Thoracic aorta endothelial cell (primary cell): ENCODE results near the gene ELMO3. TPM values are rescaled to one million over a fixed set of nuclear protein-coding genes. Genes with fewer than 3 reads are reported as not detected.
A peak's percentile ranks its signal among the peaks of the same experiment; 100 is the strongest.

Experiments used
- small RNA-seq: library from RNA; depleted of rRNA; stranded (forward); fragments of <200 nt; gene quantifications from one replicate; pipeline ENCODE3, GENCODE V24; 2012
- total RNA-seq: library from RNA; depleted of rRNA; stranded (reverse); fragments of >200 nt; gene quantifications from 2 replicates; pipeline ENCODE4 v1.2.3, GENCODE V29; 2012

The ELMO3 gene, protein sequence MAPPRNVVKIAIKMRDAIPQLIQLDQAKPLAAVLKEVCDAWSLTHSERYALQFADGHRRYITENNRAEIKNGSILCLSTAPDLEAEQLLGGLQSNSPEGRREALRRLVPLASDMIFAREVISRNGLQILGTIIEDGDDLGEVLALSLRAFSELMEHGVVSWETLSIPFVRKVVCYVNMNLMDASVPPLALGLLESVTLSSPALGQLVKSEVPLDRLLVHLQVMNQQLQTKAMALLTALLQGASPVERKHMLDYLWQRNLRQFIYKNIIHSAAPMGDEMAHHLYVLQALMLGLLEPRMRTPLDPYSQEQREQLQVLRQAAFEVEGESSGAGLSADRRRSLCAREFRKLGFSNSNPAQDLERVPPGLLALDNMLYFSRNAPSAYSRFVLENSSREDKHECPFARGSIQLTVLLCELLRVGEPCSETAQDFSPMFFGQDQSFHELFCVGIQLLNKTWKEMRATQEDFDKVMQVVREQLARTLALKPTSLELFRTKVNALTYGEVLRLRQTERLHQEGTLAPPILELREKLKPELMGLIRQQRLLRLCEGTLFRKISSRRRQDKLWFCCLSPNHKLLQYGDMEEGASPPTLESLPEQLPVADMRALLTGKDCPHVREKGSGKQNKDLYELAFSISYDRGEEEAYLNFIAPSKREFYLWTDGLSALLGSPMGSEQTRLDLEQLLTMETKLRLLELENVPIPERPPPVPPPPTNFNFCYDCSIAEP
- 0.79 and 0.93 TPM in 2 replicates for total RNA-seq

DNA sequence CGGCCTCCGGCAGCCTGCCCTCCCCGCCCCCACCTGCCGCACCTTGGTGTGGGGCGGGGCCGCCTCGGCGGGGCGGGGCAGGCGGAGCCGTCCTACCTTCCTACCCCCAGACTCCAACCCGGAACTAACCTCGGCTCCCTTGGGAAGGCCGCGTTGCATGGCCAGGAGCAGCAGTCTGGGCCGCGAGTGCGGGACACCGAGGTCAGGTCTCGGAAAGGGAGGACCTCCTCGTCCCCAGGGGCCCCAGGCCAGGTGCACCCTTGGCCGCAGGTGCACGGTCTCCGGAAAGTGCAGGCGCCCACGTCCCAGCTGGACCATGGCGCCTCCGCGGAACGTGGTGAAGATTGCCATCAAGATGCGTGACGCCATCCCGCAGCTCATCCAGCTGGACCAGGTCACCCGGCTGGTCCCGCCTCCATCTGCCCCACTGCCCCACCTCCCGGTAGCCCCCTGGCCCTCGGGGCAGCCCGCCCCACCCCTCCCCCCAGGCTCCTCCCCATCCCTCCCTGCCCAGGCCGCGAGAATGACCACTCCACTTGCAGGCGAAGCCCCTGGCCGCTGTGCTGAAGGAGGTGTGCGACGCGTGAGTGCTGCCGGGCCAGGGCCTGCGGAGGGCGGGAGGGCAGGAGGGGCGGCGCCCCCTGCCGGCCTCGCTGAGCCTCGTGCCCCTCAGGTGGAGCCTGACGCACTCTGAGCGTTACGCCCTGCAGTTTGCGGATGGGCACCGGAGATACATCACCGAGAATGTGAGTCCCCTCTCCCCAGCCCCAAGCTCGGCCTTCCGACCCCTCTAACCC lies at the start of gene ELMO3:
Gene ELMO3 (plus strand): TSS at position 121 of the 797 bp plus-strand sequence. CDS start 196 bp downstream, at position 317.

DNA sequence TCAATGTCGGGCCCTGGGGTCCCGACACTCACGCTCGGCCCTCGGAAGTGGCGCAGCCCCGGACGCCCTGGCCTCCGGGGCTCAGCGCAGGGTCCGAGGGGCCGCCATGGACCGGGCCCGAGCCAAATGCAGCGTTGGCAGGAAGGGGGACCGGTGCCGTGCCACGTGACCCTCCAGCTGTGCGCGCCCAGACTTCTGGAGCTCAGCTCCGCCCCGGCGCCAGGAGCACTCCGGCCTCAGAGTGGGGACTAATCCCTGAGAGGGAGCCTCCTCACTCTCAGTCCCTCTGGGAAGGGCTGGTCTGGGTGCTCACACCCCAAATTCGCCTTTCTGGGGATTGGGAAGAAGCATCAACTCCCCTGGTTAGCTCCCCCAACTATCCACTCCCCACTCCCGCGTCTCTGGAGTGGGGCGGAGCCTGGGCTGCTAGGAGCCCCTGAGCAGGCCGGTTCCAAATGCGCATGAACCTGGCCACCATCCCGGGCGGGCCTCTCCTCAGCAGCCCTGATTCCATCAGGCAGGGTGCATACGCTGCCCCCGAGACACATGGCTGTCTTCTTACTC lies 48.0 kb upstream of the ELMO3 start, which contains the start of gene B3GNT9:
Gene B3GNT9 (minus strand): TSS at position 166 of the 564 bp plus-strand sequence. CDS start 513 bp downstream, outside the sequence.

DNA sequence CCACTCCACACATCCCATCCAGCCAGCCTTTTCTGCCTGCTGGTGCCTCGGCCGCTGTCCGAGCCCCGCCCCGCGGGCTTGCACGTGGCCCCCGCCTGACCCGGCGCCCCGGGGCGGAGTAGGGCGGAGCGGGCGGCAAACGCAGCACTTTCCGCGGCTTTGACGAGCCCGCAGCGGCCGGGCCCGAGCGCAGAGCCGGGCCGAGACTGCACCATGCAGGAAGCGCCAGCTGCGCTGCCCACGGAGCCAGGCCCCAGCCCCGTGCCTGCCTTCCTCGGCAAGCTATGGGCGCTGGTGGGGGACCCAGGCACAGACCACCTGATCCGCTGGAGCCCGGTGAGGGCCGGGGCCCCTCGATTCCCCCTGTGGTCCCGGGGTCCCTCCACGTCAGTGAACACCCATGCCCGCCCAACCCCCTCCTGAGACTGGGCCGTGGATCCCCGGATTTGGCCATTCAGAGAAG lies 34.3 kb upstream of the ELMO3 start, which contains the start of gene HSF4:
Gene HSF4 (plus strand): TSS at position 147 of the 463 bp plus-strand sequence. CDS start 67 bp downstream, at position 214.

DNA sequence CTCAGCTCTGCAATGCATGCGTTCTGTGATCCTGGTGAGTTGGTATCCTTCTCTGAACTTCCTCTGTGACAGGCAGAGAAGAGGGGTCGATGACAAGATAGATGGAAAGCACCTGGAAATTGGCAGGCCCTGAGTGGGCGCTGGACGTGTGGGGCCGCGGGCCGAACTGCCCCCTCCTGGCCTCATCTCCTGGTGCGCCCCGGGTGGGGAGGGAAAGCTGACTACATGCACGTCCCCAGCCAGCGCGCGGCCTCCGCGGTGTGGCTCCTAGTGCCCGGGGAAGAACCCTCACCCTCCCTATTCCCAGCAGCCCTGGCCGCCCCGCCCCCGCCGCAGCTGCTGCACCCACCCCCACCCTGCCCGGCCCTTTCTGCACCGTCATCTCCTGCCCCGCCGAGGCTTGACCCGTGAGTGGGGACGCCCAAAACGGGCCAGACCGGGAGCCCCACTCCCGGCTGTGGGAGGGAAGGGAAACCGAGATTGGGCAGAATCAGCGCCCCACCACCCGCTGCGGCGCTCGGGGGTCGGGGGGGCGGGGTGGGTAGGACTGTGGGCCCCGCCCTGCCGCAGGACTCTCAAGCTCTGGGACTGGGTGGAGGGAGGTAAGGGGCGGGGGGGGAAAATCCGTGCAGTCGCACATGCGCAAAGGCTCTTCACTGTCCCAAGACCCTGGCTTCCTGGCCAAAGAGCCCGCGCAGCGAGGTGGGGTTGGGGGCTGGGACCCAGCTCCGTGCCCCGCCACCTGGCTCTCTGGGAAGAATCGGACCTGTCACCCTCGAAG lies 28.6 kb upstream of the ELMO3 start, which contains the start of gene NOL3:
Gene NOL3 (plus strand): TSS at position 371 of the 781 bp plus-strand sequence.

DNA sequence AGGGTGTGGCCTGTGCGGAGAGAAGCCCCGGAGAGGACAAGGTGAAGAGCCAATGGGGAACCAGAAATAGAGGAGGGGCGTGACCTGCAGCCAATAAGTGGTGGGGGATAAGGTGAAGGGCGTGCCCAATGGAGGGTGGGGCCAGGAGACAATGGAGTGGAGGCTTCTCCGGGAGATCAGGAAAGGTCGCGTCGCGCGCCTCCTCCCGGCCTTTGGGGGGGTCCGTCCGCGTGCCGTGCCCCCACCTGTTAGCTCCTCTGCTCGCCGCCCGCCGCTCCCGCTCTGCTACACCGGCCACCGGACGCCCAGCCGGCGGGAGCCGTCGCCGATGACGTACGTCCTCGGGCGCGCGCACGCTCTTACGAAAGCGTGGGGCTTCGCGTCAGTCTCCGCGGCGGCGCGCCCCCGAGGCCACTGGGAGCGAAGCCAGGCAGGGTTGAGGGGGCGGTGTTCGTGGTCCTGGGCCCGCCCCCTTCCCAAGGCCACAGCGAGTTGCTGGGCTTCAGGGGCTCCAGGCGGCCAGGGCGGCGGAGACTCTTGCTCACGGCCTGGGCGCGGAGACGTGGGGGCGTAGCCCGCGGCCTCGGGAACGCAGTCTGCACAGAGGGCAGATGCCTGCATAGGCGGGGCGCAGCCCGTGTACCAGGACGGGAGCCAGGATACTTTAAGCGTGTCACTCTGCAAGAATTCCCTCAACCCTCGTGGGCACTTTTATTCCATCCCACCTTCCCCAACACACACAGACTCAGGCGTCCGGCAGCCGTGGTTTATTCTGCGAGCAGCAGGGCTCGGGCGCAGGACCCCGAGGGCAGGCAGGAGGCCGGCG lies 15.1 kb upstream of the ELMO3 start, which contains the start of gene MATCAP1:
Gene MATCAP1 (minus strand): TSS at position 337 of the 826 bp plus-strand sequence. CDS start 3,353 bp downstream, outside the sequence.

DNA sequence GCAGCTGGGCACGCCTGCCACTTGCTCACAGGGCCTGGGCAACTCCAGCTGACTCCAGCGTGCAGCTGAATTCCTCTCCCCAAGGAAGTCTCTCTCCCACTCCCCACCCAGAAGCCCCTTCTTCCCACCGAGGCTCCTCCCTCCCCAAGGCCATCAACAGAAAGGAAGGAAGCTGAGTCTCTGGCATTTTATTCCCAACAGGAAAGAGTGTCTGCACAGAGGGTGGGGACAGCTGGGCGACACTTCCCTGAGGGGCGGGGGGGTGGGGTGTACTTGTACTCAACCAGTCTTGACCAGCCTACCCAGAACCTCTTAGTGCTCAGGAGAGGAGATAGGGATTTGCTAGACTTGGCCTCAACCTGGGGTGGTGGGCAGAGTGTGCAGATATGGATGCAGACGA lies 8.9 kb upstream of the ELMO3 start, which contains the start of gene EXOC3L1:
Gene EXOC3L1 (minus strand): TSS at position 96 of the 400 bp plus-strand sequence. CDS start 460 bp downstream, outside the sequence.

DNA sequence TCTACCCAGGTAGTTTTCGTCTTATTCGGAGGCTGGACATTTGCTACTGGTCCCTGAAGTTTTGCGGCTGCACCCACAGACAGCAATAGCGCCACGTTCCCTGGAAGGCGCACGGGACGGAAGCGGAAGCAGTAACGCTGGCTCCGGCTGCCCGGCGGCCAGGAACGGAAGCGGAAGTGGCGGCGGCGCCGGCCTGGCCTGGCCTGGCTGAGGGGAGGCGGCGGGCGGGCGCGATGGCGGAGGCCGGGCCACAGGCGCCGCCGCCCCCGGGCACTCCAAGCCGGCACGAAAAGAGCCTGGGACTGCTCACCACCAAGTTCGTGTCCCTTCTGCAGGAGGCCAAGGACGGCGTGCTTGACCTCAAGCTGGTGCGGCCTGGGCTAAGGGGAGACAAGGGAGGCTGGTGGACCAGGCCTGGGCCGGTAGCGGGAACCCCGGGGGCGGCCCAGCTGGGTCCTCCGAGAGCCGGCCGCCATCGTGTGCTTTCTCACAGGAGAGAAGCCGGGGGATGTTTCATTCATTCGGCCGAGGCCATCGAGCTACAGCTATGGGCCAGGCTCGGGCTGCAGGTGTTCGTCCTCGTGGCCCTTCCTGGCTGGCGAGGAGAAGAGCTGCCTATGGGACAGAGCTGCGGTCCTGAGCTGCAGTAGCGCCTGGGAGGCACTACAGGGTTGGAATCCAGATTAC lies 6.8 kb upstream of the ELMO3 start, which contains the start of gene E2F4:
Gene E2F4 (plus strand): TSS at position 161 of the 687 bp plus-strand sequence. CDS start 73 bp downstream, at position 234.

DNA sequence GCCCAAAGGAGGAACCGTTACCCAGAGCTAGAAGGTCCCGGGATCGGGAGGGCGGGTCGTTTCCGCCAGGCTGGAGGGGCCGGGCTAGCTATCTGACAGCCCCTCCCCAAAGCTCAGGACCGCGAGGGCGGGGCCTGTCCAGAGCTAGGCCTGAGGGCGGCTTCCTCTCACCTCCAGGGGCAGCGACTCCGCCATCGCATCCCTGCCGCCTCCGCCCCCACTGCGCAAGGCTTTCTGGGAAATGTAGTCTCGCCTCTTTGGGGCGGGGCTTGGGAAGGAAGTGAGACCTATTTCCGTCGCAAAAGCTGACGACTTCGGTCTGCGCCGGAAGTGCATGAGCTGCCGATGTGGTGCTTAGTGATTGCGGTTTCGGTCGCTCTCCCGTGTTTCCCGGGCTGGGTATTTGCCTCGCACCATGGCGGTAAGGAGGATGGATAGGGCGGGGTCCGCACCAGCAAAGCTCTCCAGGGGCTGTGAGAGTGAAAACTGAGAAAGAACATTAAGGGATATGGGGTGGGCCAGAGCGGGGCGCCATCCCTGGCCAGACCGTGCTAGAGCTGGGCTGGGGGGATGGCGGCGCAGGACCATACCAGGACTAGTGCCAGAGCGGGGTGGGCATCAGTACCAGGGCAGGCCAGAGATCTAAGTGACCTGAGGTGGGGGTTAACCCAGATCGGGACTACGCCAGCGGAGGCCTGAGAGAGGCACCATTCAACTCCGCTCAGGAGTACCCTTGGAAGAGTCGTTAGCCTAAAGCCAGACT lies 28.1 kb downstream of the ELMO3 start, which contains the start of gene TMEM208:
Gene TMEM208 (plus strand): TSS at position 327 of the 763 bp plus-strand sequence. CDS start 89 bp downstream, at position 416.

DNA sequence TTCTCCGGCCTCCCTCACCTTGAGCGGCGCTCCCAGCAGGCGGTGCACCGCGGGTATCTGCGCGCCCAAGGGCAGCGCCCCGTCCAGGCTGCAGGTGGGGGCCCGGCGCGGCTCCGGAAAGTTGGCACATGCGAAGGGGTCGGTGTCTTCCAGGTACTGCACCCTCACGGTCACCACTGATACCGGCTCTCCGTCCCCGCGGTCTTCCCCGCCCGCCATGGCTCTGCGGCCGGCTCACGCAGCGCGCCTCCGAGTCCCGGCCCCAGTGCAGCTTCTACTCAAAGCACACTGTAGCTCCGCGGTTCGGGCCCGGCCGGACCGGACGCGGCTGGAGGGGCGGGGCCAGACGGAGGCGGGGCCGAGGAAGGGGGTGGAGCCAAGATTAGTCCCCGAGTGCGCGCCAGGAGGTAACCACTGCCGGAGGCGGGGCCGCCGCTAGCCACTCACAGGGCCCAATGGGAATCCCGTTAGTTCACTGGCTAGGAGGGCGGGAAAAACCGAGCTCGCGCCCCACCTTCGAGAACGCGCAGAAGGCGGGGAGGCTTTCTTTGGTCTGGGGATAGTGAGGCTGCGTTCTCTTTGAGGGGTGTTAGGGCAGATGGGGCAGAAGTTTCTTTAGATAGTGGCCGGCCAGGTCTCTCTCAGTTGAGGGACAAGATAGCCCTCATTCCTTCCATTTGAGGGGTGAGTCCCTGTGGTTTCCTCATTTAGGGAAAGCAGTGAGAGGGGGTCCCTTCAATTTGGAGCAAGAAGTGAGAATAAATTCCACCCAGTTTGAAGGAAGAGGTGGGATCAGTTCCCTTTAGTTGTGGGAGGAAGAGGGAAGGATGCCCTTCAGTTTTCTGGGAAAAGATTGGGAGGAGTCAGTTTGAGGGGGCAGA lies 48.5 kb downstream of the ELMO3 start, which contains the start of gene FHOD1:
Gene FHOD1 (minus strand): TSS at position 290 of the 881 bp plus-strand sequence. CDS start 71 bp downstream, at position 219.

DNA sequence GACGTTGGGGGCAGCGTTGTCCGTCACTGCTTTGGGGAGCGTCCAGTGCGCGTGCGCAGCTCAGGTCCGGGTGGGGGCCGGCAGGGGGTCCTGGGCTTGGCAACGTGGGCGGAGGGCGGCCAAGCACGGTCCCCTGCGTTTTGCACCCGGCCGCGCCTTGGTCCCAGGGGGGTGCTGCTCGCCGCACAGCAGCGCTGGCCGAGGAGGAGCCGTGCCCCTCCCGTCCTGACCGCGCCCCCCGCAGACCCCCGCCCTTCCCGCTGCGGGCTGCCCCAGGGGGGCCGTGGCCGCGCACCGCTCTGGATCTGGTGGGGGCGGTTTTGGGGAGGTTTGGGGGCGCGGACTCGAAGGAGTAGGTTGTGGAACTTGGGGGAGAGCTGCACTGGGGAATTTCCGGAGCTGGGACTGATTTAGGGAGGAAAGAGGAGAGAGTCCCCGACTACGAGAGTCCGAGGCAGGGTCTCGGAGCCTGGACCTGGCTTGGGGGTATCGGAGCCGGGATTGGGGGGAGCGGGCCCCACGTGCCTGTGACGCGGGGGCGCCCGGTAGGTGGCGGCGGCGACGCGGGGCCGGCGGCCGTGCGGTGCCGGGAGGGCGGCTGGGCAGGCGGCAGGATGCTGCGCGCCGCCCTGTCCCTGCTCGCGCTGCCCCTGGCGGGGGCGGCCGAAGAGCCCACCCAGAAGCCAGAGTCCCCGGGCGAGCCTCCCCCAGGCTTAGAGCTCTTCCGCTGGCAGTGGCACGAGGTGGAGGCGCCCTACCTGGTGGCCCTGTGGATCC lies 49.7 kb downstream of the ELMO3 start, which contains the start of gene SLC9A5:
Gene SLC9A5 (plus strand): TSS at position 579 of the 777 bp plus-strand sequence. CDS start 36 bp downstream, at position 615.

Small RNA genes within 50 kb of the gene (small RNA-seq; reads per million reads assigned to genes)
- 1.8 reads per million, percentile 44 among the genes with 10 or more reads in this experiment for gene MIR328

Other genes with a start within 250 kb of the ELMO3 start
- gene CES3, start 237.9 kb upstream of the ELMO3 start, total RNA-seq, result not detected in 2 replicates
- gene CES4A, start 210.5 kb upstream of the ELMO3 start, total RNA-seq, result 0.93 and 1.6 TPM in 2 replicates
- gene CBFB, start 170.0 kb upstream of the ELMO3 start, total RNA-seq, result 122 and 128 TPM in 2 replicates
- 14.6 and 19.1 TPM in 2 replicates for gene PHAF1, start 89.2 kb upstream of the ELMO3 start, total RNA-seq
- 1.9 and 4.3 TPM in 2 replicates for gene B3GNT9, start 48.1 kb upstream of the ELMO3 start, total RNA-seq
- 10.8 and 11.6 TPM in 2 replicates for gene TRADD, start 39.2 kb upstream of the ELMO3 start, total RNA-seq
- gene FBXL8, start 39.2 kb upstream of the ELMO3 start, total RNA-seq, result 3.5 and 6.2 TPM in 2 replicates
- 0.79 and 1.9 TPM in 2 replicates for gene HSF4, start 34.4 kb upstream of the ELMO3 start, total RNA-seq
- 7.0 and 8.2 TPM in 2 replicates for gene NOL3, start 28.6 kb upstream of the ELMO3 start, total RNA-seq
- gene MATCAP1, start 15.2 kb upstream of the ELMO3 start, total RNA-seq, result 15.4 and 16.2 TPM in 2 replicates
- gene EXOC3L1, start 9.0 kb upstream of the ELMO3 start, total RNA-seq, result 3.3 and 4.0 TPM in 2 replicates
- 82.8 and 97.1 TPM in 2 replicates for gene E2F4, start 7.0 kb upstream of the ELMO3 start, total RNA-seq
- gene TMEM208, start 28.0 kb downstream of the ELMO3 start, total RNA-seq, result 19.6 and 22.7 TPM in 2 replicates
- gene FHOD1, start 48.4 kb downstream of the ELMO3 start, total RNA-seq, result 37.4 and 38.3 TPM in 2 replicates
- gene SLC9A5, start 49.8 kb downstream of the ELMO3 start, total RNA-seq, result 0.40 and 0.65 TPM in 2 replicates
- gene PLEKHG4, start 80.4 kb downstream of the ELMO3 start, total RNA-seq, result 18.1 and 28.4 TPM in 2 replicates
- 0.13 and 0.14 TPM in 2 replicates for gene KCTD19, start 127.6 kb downstream of the ELMO3 start, total RNA-seq
- gene LRRC36, start 127.7 kb downstream of the ELMO3 start, total RNA-seq, result 0.13 and 0.86 TPM in 2 replicates
- 0.07 TPM in 1 of 2 replicates, not detected in the other for gene TPPP3, start 194.4 kb downstream of the ELMO3 start, total RNA-seq
- gene ZDHHC1, start 217.3 kb downstream of the ELMO3 start, total RNA-seq, result 4.0 and 6.3 TPM in 2 replicates
- 0.07 TPM in 1 of 2 replicates, not detected in the other for gene HSD11B2, start 232.0 kb downstream of the ELMO3 start, total RNA-seq